Endothelial cell of umbilical vein (primary cell): ENCODE data around the gene KRABD2.
A peak's percentile ranks its signal among the peaks of the same experiment; 100 is the strongest.

Experiments used
- BruUV-seq: library from RNA; stranded (reverse); fragments of 400-500 nt; replicated peaks from 2 replicates; lab custom pipeline; 2021; lab: Mats Ljungman, UMichigan
- CTCF ChIA-PET: fragments of 300-600, 350-600 bp; sonication (Branson Sonifier 250); formaldehyde crosslinking; loops from one replicate; lab custom pipeline; 2021; ENCODE audit warnings: antibody characterized with exemption, inconsistent platforms; lab: Charles Lee
- POLR2A ChIA-PET: fragments of 300-600, 350-600 bp; sonication (Branson Sonifier 250); formaldehyde crosslinking; loops from one replicate; lab custom pipeline; 2021; ENCODE audit warnings: antibody characterized with exemption, inconsistent platforms; lab: Charles Lee
- DNase-seq: peaks from one replicate; pipeline ENCODE4 v3.0.0-alpha.2; 2011; ENCODE audit warnings: low read depth, low spot score
- FAIRE-seq: peaks from 2 replicates; lab custom pipeline; 2011; peaks lifted over from hg19 to GRCh38; lab: Jason Lieb, UNC
- H2AFZ ChIP-seq: 2 replicates; pipeline ENCODE4 v1.6.0; 2012; ENCODE audit warnings: low read depth, low read length, control low read depth, inconsistent platforms
- H3K27ac ChIP-seq: 2 replicates; pipeline ENCODE4 v1.5.1; 2011; ENCODE audit warnings: low read depth, mild to moderate bottlenecking, control low read depth, low read length, moderate library complexity; ENCODE audit not compliant: insufficient read depth
- H3K27me3 ChIP-seq, 2 experiments: 2 replicates each; pipeline versions ENCODE4 v1.6.0 to v1.6.1; 2011; ENCODE audit warnings: low read length in 2 of 2, mixed read lengths in 1 of 2; ENCODE audit not compliant: control insufficient read depth in 2 of 2, insufficient read depth in 2 of 2
- H3K36me3 ChIP-seq, 2 experiments: 2 replicates in 1 of 2; 3 replicates in 1 of 2; pipeline ENCODE4 v1.5.1; 2011; ENCODE audit warnings: low read length in 2 of 2, mild to moderate bottlenecking in 1 of 2, moderate library complexity in 1 of 2; ENCODE audit not compliant: control insufficient read depth in 2 of 2, insufficient read depth in 2 of 2; ENCODE audit errors: extremely low read depth in 1 of 2
- H3K4me1 ChIP-seq: 3 replicates; pipeline ENCODE4 v1.5.1; 2011; ENCODE audit warnings: mild to moderate bottlenecking, low read length; ENCODE audit not compliant: control insufficient read depth, insufficient read depth; ENCODE audit errors: extremely low read depth
- H3K4me2 ChIP-seq: 2 replicates; pipeline ENCODE4 v1.6.1; 2011; ENCODE audit warnings: low read length, control low read depth, mixed read lengths; ENCODE audit not compliant: insufficient read depth
- H3K4me3 ChIP-seq, 3 experiments: fragments of 200-600 bp in 1 of 3; sonication (generic), shearing (Covaris generic) in 1 of 3; replicated peaks in 1 of 3; 2 replicates each; pipeline ENCODE4 v1.5.1; 2011 to 2016; ENCODE audit warnings: control low read depth in 3 of 3, low read length in 3 of 3, mild to moderate bottlenecking in 2 of 3, inconsistent platforms in 1 of 3, low read depth in 1 of 3, moderate library complexity in 1 of 3; ENCODE audit not compliant: insufficient read depth in 1 of 3
- H3K79me2 ChIP-seq: 2 replicates; pipeline ENCODE4 v1.6.0; 2012; ENCODE audit warnings: low read length, inconsistent platforms; ENCODE audit not compliant: control insufficient read depth, insufficient read depth
- H3K9ac ChIP-seq: replicated peaks from 2 replicates; pipeline ENCODE3; 2011; ENCODE audit warnings: low read length, control low read depth; ENCODE audit not compliant: insufficient read depth; ENCODE audit errors: extremely low read depth
- H3K9me1 ChIP-seq: replicated peaks from 3 replicates; pipeline ENCODE4 v1.6.0; 2011; ENCODE audit warnings: mild to moderate bottlenecking, low read length; ENCODE audit not compliant: control insufficient read depth, insufficient read depth; ENCODE audit errors: extremely low read depth
- H3K9me3 ChIP-seq: replicated peaks from 2 replicates; pipeline ENCODE4 v1.5.1; 2012; ENCODE audit warnings: low read length, inconsistent platforms; ENCODE audit not compliant: control insufficient read depth, insufficient read depth
- H4K20me1 ChIP-seq: replicated peaks from 2 replicates; pipeline ENCODE3; 2011; ENCODE audit warnings: mild to moderate bottlenecking, low read length; ENCODE audit not compliant: control insufficient read depth, insufficient read depth; ENCODE audit errors: extremely low read depth
- FOS ChIP-seq: IDR thresholded peaks from 2 replicates; pipeline ENCODE4 v1.6.1; 2011; ENCODE audit warnings: mild to moderate bottlenecking, low read length, moderate library complexity, borderline replicate concordance; ENCODE audit not compliant: insufficient read depth
- POLR2AphosphoS5 ChIP-seq: IDR thresholded peaks from 2 replicates; pipeline ENCODE4 v1.6.1; 2012; ENCODE audit warnings: low read depth, mild to moderate bottlenecking, control low read depth, low read length, moderate library complexity; ENCODE audit not compliant: insufficient read depth
- dilution Hi-C: fragments of 300-500 bp; cut with MboI; formaldehyde crosslinking; loops from one replicate; pipeline ENCODE4 v1.15.0; 2019; ENCODE audit warnings: low sequenced_read_pairs; ENCODE audit not compliant: extremely low pct_ligation_motif_present
- intact Hi-C: fragments of 100-400 bp; cut with micrococcal nuclease; formaldehyde crosslinking; loops from one replicate; pipeline ENCODE4 v1.10.0; 2022
- TF ChIP-seq, protein P1 (sequence below): IDR thresholded peaks from 2 replicates; pipeline ENCODE4 v1.6.1; 2011; ENCODE audit not compliant: insufficient read depth, insufficient read length
- TF ChIP-seq, protein P2 (sequence below), 2 donors: IDR thresholded peaks; 1 replicate in 1 of 2; 2 replicates in 1 of 2; pipeline ENCODE4 v1.5.1; 2011; ENCODE audit warnings: low read length in 2 of 2, mild to moderate bottlenecking in 2 of 2, moderate library complexity in 2 of 2, control low read depth in 1 of 2, inconsistent platforms in 1 of 2, low read depth in 1 of 2; ENCODE audit not compliant: insufficient read depth in 1 of 2; ENCODE audit errors: extremely low read depth in 1 of 2

The KRABD2 gene

DNA sequence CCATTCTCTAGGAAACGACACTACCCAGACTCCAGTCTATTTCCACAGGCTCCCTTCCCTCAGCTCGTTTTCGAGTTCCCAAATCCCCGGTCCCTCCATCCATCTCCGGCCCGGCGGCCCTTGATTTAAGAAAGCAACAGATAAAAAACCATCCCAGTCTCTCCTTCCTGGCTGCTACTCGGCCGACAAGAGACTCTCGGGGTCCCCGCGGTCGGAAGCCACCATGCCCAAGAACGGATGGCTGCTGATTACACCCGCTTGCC lies 6.3 kb upstream of the KRABD2 start:
- H3K36me3 ChIP-seq, result peaks cover 19 to 25% of the 10 kb centered on the region in 2 experiments
- H4K20me1 ChIP-seq, result no peaks in the 10 kb centered on the region
- FAIRE-seq, result no peak
- H3K9me3 ChIP-seq, result no peaks in the 10 kb centered on the region
- CTCF ChIA-PET, result interaction anchor here (1.6 kb wide), 2 partner anchors 23 to 81 kb away, joined by 4 to 5 read pairs; no protein-coding TSS in a partner anchor
- no peak overlapping the region for H2AFZ ChIP-seq
- TF ChIP-seq, protein P1, sequence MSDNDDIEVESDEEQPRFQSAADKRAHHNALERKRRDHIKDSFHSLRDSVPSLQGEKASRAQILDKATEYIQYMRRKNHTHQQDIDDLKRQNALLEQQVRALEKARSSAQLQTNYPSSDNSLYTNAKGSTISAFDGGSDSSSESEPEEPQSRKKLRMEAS, result no peak
- TF ChIP-seq FOS (no peak), POLR2AphosphoS5 (no peak)
- TF ChIP-seq, protein P2, sequence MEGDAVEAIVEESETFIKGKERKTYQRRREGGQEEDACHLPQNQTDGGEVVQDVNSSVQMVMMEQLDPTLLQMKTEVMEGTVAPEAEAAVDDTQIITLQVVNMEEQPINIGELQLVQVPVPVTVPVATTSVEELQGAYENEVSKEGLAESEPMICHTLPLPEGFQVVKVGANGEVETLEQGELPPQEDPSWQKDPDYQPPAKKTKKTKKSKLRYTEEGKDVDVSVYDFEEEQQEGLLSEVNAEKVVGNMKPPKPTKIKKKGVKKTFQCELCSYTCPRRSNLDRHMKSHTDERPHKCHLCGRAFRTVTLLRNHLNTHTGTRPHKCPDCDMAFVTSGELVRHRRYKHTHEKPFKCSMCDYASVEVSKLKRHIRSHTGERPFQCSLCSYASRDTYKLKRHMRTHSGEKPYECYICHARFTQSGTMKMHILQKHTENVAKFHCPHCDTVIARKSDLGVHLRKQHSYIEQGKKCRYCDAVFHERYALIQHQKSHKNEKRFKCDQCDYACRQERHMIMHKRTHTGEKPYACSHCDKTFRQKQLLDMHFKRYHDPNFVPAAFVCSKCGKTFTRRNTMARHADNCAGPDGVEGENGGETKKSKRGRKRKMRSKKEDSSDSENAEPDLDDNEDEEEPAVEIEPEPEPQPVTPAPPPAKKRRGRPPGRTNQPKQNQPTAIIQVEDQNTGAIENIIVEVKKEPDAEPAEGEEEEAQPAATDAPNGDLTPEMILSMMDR (IDR thresholded peaks at IDR 0.05; ENCODE audit: extremely low read depth in 1 of 2, insufficient read depth in 1 of 2, low read depth in 1 of 2, low read length in 2 of 2), result no peak
- H3K27me3 ChIP-seq, result no peaks in the 10 kb centered on the region
- peaks cover 46% of the 10 kb centered on the region for H3K79me2 ChIP-seq
- no peak for DNase-seq
- dilution Hi-C loops (no loop called here), intact Hi-C loops (loop anchor here (1.0 to 2.0 kb wide), 8 partner anchors 28 to 402 kb away; partner anchors contain the start of genes ARHGEF15, NDEL1 and PFAS)
- H3K9ac ChIP-seq, result peak overlapping the region; percentile 98
- peak overlapping the region; percentile 76 to 100 (median 99) for H3K4me3 ChIP-seq
- H3K4me2 ChIP-seq, result peak overlapping the region; percentile 98
- peak overlapping the region; percentile 78 for H3K27ac ChIP-seq
- no TSS peak for BruUV-seq
- no peaks in the 10 kb centered on the region for H3K9me1 ChIP-seq
- POLR2A ChIA-PET, result interaction anchor here (1.7 kb wide), 1 partner anchor 56 kb away, joined by 17 read pairs; no protein-coding TSS in a partner anchor
- peaks cover 39% of the 10 kb centered on the region for H3K4me1 ChIP-seq
